GM04503 (cell line): ENCODE results near the gene SLC8A1.

Source experiments
- DNase-seq: peaks from one replicate; pipeline ENCODE4 v3.0.0-alpha.2; 2012; ENCODE audit warnings: low read depth

The SLC8A1 gene

GRCh38 chr2:40458271-40458794, 6.4 kb upstream of the SLC8A1 start:
- DNase-seq: no peak

DNA sequence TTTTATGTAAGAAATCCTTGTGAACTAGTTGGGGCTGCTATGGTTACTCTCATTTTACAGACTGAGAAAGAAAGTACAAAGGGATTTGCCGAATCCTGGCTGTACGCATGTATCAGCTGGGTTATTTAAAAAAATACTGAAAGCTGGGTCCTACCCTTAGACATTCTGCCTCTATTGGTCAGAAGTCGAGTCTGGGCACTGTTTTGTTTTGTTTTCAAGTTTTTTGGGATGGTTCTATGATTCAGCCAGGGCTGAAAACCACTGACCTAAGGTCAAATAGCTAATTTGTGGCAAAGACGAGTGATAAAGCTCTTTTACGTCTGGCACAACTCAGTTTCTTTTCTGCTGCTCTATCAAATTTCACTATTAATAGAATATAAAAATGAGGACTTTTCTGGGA, 5.9 kb upstream of the SLC8A1 start:
- DNase-seq: peak; percentile 36

DNA sequence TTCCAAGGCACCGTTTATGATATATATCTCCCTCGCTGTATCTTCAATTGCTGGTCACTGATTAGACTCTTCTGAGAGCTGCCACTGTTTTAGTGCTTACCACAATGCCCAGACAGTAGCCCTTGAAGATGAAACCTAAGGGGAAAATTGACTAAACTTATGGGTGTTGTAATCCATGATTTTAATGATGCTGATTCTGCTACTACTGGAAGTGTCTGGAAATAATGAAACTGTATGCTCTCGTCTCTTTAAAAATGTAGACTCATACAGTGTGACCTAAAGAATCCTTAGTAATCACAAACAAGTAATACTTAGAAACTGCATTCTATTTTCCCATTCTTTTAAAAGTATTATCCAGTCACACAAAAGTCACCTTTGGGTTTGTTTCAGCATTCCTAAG, 5.5 kb upstream of the SLC8A1 start:
- no peak for DNase-seq

GRCh38 chr2:40456926-40457325, 5.0 kb upstream of the SLC8A1 start:
- DNase-seq: no peak

- no peak for DNase-seq
Measured at GRCh38 chr2:40455661-40456060, 3.8 kb upstream of the SLC8A1 start.

DNA sequence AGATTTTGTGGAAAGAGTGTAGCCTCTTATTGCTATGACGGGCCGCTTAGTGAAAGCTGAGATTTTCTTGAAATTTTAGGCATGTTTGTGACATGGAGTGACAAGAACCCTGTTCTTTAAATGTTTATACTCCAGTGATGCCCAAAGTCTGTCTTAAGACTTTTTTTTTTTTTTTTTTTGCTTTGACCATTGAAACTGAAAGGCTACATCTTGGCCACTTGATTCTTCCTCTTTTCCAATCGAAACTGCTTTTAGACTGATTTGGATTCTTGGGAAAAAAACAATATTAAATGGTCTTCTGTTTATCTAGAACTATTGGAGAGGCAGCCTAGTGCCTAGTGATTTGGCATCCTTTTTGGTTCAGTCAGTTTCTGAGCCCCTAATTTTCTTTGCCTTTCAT, 2.4 kb upstream of the SLC8A1 start:
- no peak for DNase-seq

- DNase-seq: no peak
Measured at GRCh38 chr2:40452786-40453185, 896 bp upstream of the SLC8A1 start.

GRCh38 chr2:40450796-40451430, 977 bp downstream of the SLC8A1 start:
- peak; percentile 63 for DNase-seq

DNA sequence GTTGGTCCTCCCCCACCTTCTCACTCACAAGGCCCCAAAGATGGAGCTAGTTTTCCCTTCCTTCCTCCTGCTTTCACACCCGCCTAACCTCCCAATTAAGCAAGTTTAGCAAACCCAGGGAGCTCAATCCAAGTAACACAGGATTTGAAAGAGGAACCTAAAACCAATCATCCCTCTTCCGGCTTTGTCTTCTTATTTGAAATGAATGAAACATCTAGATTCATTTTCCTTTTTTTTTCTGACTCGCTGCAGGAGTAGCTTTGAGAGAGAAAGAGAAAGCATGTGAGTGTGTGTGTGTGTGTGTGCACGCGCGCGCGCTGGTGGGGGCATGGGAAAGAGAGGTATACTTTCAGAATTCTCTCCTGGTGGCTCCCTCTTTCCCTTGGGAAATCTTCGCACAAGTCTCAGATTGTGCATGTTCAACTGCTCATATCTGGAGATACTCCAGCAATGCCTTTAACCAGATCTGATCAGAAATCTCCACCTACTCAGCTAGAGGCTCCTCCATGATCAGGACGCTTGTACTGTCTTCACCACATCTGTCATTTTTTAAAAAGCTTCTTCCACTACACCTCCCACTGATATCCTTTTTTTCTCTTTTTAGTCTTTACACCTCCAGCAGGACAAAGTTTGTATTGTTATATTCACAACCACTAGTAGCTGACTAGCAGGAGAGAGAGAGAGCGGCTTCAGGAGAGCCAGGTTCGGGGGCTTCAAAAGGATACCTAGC, 1.7 kb downstream of the SLC8A1 start:
- DNase-seq: peak; percentile 27

DNA sequence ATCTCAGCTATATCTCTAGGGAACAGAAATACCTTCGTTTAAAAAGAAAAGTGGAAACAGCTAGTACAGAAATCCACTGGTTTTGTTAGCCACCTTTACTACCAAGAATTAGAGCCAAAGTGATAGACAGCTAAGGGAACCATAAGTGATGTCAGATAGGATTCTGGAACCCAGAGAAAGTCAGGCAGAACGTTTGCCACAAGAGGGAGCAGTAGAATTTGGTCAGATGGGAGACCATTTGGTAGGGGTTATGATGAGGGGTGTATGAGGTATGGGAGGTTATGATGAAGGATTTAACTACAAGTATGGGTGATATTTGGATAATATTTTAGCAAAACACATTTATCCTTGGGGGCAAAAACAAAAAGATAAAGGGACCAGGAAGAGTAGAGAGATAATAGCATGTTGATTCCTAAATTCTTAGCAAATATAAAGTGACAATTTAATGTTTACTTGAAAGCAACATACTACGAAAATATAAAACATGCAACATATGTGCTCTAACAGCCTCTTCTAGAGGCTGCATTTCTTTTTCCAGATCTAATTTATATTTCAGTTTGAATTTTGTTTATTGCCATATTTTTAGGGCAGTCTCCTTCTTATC, 3.3 kb downstream of the SLC8A1 start:
- no peak for DNase-seq

DNA sequence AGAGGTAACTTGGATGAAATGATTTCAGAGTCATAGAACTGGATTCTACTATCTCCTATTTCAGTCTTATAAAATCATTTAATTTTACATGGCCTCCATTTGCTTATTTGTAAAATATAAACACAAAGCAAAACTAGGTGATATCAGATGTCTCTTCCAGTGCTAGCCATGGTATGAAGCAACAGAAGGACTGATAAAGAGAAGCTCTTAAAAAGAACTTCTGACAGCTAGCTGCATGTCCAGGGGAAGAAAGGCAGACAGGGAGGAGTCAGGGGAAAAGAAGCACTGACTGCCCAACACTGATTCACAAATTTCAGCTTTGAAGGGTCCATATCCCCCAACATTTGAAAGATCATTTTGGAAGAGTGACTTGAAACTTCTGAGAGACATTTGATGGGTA, 6.4 kb downstream of the SLC8A1 start:
- no peak for DNase-seq

DNA sequence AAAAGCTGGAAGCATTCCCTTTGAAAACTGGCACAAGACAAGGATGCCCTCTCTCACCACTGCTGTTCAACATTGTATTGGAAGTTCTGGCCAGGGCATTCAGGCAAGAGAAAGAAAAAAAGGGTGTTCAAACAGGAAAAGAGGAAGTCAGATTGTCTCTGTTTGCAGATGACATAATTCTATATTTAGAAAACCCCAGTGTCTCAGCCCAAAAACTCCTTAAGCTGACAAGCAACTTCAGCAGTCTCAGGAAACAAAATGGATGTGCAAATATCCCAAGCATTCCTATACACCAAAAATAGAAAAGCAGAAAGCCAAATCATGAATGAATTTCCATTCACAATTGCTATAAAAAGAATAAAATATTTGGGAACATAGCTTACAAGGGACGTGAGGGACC, 11.1 kb downstream of the SLC8A1 start:
- DNase-seq: no peak

- DNase-seq: no peak
Measured at GRCh38 chr2:40439473-40439872, 12.4 kb downstream of the SLC8A1 start.

DNA sequence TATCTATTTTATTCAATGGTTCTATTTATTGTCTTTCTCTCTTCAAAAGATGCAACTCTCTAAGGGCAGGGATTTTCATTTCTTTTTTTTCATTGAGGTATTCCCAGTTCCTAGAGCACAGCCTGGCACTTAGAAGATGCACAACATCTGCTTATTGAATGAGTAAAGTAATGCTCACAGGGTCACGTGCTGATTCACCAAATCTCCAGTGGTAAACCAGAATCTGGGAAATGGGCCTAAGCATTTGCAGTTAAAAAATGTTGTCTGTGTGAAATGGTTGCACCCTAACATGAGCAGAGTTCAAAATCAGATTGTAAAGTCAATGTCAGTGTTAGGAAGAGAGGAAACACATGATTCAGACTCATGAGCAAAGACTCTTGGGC, 15.8 kb downstream of the SLC8A1 start:
- DNase-seq: no peak

DNA sequence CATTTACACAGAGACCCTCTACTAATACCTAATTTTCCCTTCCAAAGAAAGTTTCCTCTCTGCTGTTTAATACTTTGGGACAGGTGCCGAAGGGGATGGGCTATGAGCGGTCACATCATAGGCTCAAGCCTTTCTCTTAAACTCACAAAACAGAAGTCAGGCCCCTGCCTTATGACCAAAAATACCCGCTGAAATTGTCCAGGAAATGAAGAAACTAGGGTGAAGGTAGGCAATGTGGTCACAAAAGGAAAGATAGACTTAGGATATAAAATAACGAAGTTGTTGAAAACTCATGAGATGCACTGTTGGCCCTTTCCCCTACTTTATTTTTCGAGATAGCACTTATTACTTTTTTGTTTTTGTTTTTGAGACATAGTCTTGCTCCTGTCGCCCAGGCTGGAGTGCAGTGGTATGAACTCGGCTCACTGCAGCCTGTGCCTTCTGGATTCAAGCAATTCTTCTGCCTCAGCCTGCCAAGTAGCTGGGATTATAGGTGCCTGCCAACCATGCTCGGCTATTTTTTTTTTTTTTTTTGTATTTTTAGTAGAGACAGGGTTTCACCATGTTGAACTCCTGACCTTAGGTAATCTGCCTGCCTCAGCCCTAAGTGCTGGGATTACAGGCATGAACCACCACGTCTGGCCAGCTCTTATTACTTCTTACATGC, 16.3 kb downstream of the SLC8A1 start:
- no peak for DNase-seq

DNA sequence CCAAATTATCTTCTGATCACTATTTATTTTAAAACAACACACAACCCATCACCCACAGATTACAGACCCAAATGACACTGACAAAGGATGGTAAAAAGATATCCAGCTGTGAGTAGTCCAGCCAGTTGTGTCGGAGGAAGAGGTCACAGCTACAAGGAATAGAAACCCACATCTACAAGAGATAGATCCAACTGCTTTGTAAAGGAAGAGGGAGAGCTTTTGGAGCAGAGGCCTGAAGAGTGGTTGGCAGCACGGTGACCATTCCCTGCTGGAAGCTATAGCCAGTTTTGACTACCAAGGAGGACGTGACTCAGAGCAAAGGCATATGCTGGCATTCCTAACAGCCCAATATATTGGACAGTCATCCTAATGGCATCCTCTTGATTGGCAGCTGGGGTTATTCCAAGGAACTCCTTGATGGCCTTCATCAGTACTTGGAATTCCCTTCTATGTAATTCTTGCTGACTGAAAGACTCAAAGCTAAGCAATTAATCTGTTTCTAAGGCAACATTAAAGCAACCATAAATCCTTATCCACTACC, 17.1 kb downstream of the SLC8A1 start:
- DNase-seq: peak; percentile 97

GRCh38 chr2:40433736-40434135, 18.2 kb downstream of the SLC8A1 start:
- no peak for DNase-seq

- no peak for DNase-seq
Measured at GRCh38 chr2:40432921-40433483, 18.9 kb downstream of the SLC8A1 start.

DNA sequence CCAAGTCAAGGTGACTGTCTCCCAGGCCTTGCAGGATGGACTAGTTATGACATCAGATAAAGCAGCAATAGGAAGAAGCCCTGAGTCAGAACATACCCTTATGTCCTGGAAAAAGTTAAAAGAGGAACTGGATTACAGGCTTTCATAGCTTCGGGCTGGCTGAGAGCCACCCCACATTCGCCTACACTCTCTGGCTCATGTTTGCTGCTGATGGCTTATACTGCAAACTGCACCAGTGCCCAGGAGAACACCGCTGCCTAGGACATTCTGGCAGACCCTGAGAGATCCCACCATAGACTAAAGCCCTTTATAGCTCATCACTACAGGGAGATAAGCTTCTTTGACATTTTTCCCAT, 20.3 kb downstream of the SLC8A1 start:
- peak; percentile 64 for DNase-seq

DNA sequence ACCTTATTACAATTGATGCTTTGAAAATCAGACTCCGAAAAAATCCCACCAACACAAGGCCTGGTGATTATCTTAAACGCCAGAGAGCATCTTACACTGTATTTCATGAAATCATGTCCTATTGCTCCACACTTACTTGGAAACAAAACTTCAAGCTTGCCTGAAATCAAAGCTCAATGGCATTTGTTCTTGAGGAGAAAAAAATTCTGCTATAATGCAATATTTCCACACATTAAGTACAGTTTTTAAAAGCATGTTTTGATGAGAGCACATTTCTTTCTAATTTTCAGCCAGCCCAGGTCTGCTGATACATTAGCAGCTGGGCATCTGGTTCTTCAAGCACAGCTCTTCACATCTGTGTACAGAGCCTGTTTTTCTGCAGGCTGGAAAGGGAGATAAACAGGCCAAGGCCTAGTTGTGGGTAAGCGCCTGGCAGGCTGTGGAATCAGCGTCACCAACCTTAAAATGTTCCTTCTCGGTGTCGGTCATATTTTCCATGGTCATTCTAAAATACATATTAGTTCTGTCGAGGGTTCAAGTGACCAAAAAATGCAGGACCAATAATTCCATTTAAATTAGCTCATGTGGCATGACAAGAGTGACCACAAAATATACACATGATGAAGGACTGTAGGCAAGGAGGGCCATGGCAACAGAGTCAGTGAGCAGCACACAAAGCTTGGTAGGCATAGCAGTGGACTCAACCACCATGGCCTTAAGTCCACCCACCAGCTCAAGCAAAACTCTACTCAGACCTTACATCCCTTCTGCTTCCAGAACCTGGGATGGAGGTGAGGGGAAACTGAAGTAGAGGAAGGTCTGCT, 20.9 kb downstream of the SLC8A1 start:
- DNase-seq: no peak

- DNase-seq: no peak
Measured at GRCh38 chr2:40428439-40428838, 23.5 kb downstream of the SLC8A1 start.
